Breast epithelium (tissue), 3 donors: ENCODE measurements around the gene PGM2.

Source experiments
- CTCF ChIP-seq, 3 donors: fragments of 450-650 bp; IDR thresholded peaks; one replicate each; pipeline ENCODE4 v1.5.1; 2016 to 2017; ENCODE audit warnings: antibody characterized with exemption in 3 of 3, mild to moderate bottlenecking in 3 of 3, moderate library complexity in 3 of 3
- POLR2A ChIP-seq: fragments of 450-650 bp; IDR thresholded peaks from one replicate; pipeline ENCODE4 v1.6.1; 2016; ENCODE audit warnings: antibody characterized with exemption, mild to moderate bottlenecking, moderate library complexity

DNA sequence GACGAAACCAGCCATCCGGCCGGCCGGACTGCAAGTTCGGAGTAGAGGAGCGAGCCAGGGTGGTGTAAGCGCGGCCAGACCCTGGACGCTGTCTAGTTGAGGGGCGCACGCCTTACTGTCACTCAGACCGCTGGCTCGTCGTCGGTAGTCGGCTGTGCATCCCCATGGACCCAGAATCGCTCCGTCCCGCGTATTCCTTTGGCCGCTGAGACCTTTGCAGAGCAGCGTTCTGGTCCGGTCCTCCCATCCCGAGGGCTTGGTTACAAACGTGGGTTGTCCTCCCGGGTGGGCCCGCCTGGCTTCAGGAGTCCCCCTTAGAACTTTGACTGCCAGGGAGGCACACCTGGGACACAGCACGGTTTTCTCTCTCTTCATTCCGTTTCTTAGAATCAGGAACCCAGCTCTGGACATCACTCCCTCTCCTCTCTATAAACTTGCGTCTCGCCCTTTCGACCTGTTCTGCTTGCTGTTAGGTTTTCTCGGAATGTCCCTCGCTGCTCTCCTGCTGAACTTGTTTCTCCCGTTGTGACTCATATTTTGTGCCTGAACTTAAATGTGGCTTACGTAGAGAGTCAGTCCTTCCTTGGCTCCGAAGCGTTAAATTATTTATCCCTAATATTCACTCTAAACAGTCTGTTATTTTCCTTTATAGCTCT is 672 bp downstream of the PGM2 start:
- TF ChIP-seq POLR2A (no peak), CTCF (IDR thresholded peaks at IDR 0.05) (no peak)
